DMS 273 (cell line): ENCODE measurements around the gene ADAMTSL2.

ENCODE experiments used
- DNase-seq: peaks from one replicate; lab custom pipeline; 2025; ENCODE audit not compliant: unreplicated experiment; lab: John Stamatoyannopoulos, UW

The ADAMTSL2 gene

DNA sequence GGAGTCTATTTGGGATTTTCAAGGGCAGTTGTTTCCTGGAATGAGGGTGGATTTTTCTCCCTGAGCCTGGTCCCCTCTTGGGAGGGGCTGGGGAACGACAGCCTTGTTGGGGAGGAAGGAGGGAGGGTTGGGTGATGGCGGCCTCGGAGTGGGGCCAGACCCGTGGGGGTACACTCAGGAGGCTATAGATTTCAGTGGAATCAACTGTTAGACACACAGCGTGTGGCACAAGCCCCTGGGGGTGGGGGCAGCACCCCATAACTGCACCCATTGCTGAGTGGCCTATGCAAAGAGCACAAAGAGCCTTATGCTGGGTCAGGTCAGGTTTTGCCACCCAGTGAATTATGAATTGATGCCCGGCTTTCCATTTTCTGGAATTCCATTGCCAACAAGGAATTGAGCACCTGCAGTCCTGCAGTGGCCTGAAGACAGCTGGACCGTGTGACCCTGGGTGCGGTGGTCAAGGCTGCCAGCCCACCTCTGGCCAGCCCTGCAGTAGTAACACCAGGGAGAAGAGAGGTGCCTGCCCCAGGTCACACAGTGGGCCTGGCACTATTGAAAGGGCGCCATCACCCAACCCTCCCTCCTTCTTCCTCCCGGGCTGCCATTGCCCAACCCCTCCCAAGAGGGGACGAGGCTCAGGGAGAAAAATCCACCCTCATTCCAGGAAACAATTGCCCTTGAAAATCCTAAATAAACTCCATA is 18.1 kb upstream of the ADAMTSL2 start:
- no peak for DNase-seq

DNA sequence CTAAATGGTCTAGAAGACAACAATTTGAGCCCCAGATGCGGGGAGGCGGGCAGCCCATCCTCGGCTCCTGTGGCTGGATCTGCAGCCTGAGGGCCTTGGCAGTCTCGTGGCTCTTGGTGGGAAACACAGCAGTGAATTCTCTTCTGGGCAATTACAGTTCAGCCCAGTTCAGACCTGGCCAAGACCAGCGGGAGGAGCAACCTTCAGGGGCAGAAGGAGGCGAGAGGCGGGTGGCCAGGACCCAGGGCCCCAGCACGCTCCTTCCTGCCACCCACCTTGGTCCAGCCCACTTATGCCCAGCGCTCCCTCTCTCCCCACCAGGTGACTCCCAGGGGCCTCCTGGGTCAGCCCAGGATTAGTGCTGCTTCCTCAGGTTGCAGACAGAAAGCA is 17.5 kb upstream of the ADAMTSL2 start:
- DNase-seq: no peak

DNA sequence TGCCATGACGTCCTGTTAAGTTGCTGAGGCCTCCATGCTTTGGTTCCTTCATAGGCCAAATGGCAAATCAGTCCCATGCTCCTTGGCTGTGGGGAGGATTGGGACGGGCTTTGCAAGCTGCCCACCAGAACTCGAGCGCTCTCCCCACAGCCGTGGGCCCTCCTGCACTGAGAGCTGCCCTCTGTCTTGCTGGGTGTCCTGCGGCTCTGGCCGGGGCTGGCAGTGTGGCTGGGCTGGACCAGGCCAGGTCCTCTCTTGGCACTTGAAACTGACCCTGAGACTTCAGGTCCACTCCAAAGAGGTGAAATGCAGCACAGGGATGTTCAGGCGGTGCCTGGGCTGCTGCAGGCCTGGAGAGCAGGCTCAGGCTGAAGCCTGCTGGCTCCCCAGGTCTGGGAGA is 16.8 kb upstream of the ADAMTSL2 start:
- no peak for DNase-seq

DNA sequence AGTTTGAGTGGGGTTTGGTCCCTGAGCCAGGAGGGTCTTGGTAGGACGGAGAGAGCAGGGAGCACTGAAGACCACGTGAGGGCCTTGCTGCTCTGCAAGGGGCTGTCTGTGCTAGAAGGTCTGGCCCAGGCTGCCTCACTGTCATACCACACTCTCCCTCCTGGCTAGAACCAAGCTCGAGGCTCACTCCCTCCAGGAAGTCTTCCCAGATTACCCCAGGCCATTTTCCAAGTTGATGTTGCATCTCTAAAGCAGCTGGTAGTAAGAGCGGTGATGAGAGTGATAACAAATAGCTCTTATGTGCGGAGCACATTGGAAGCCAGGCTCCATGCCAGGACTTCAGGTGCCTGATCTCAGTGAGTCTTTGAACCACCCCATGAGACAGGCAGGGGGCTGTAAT is 16.3 kb upstream of the ADAMTSL2 start:
- no peak for DNase-seq

DNA sequence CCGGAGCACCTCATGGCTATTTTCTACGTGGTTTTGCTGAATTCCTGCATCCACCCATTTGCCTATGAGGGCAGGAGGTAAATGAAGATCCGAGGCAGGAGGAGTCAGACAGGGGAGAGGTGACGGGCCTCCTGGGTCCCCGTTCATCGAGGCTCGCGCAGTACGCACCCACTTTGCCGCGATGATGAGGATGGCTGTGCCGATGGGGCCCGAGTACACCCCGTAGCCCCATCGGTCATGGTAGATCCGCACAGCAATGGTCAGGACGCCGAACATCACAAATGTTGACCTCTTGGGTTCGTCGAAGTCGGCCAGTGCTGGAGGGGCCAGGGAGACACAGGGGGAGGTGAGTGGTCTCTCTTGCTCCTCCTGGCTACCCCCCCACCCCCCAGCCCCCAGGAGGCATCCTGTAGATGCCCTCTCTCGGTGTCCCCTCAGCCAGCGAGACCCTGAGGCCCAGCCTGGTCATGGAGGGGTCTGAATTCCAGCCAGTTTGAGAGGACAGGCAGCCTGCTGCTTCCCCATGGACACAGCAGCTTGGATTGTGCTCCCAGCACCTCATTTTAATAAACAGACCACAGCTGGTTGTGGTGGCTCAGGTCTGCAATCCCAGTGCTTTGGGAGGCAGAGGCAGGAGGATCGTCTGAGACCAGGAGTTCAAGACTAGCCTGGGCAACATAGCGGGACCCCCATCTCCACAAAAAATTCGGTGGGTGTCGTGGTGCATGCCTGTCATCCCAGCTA is 15.6 kb upstream of the ADAMTSL2 start:
- no peak for DNase-seq

DNA sequence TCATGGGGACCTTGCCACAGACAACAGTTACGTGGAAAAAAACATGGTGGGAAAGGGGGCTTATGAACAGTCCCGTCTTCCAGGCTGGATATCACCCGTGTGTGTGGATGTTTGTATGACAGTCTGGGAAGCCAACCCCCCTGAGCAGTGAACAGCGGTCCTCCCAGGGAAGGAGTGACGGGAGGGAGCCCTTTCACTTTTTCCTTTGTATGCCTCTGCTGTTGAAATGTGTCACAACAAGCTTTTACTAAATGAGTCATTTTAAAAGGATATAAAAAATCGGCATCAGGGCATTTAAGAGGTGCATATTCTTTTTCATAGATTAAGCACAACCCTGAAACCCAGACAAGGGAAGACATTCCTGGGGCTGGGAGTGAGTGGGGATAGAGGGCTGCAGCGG is 14.8 kb upstream of the ADAMTSL2 start:
- no peak for DNase-seq

DNA sequence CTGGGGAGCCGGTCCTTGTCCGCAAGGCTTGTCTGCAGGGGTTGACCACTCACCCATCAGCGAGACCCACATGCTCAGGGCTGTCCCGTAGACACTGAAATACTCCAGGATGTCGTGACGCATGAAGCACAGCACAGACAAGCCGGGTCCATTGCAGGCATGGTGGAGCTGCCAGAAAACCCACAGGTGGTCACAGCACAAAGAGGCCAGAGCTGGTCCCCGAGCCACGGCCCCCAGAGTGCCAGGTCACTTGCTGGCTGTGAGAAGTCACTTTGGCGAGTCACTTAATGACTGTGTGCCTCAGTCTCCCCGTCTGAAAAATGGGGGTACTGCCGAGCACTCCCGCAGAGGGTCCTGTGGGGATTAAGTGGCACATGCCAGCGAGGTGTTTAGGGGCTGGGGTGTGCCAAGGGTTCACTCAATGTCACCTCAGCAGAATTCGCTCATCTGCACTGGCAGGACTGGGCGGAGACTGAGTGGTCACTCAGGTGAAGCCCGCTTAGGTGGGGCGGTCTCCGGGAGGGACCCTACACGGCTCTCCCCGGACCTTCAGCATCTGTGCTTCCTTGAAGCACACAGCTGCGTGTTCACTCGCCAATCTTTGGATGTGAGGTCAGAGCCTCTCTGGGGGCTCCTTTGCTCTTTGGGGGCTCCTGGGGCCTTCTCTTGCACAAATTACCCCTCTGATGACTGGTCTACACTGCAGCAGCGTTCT is 14.2 kb upstream of the ADAMTSL2 start:
- DNase-seq: no peak

DNA sequence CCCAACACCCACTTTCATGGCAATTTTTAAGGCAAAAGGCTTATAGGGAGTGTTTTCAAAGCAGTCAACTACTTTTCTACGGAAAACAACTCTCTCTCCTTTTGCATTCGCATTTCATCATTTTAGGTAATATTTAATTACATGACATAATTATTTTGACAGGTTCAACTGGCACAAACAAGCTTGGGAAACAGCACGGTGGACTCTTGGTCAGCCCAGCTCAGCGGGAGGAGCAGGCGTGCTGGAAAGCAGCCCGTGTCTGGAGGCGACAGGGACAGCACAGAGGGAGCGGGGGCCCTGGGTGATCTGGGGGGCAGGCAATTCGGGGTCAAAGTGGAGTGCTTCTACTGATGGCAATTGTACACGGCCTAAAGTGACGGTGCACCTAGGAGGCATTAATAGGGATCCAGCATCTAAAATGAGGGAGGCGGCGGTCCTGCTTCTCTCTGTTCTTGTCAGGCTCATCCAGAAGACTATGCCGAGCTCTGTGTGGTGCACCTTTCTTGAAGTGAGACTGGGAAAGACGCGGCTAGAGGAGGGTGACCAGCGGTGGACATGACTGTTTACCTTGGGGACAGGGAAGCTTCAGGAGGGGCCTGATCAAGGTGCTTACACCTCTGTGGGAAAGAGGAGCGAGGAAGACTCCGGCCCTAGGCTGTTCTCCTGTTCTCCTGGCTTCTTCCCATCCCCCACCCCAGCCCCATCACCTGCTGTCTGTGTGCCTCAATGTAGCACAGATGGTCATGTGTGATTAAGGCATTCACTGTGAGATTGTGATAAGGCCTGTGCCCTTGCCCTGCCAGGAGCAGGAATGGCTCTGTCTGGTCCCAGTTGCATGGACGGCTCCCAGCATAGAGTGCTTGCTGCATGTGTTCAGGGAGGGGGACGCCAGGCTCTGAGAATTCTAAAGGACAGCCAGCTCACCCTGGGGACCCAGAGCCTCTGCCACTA is 13.1 kb upstream of the ADAMTSL2 start:
- DNase-seq: peak; percentile 77

DNA sequence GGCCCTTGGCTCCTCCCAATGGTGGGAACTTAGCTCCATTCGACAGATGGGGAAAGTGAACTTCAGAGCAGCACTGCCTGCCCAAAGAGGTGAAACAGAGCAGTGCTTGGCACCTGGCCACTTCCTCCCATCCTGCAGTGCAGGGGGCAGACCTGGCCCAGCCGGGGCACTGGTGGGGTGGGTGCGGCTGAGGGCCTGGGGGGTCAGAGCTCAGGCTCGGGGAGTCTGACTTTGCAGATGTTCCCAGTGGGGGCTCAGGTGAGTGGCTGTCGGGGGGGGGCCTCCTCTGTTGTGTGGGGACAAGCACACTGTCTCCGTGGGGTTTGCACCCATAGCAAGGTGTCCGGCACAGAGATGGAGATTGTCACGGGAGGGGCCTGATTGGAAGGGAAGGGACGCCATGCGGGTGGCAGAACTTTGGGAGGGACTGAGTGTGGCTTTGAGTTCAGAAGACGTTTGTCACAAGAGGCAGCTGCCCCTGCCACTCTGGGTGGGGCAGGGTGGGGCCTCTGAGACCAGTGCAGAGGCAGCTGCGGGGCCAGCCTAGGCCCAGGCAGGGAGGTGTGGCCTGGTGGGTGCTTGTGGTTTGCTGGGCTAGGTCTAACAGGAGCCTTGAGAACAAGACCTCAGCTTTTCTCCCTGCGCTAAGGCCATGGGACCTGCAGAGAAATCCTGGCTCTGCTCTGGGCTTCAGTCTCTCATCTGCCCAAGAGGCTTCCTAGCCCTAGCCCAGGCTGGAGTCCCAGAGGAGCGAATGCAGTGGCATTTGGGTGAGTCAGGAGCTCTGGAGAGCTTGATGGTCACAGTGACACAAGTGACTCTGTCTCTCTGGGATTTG is 12.2 kb upstream of the ADAMTSL2 start:
- DNase-seq: peak; percentile 77

DNA sequence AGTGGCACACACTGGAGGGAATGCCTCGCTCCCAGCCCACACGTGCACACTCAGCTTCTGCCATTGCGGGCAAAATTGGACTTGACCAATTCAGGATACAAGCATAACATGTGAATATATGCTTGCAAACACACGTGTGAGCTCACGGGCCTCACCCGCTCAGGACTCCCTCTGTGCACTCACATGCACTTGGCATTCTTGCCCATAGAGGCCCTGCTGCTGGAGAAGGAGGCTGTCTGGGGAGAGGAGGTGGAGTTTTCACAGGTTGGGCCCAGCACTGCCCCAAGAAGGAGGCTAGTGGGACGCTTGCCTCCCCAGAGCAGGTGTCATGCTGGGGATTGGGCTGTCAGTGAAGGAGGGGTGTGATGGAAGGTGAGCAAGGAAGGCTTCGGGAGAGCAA is 11.4 kb upstream of the ADAMTSL2 start:
- no peak for DNase-seq

DNA sequence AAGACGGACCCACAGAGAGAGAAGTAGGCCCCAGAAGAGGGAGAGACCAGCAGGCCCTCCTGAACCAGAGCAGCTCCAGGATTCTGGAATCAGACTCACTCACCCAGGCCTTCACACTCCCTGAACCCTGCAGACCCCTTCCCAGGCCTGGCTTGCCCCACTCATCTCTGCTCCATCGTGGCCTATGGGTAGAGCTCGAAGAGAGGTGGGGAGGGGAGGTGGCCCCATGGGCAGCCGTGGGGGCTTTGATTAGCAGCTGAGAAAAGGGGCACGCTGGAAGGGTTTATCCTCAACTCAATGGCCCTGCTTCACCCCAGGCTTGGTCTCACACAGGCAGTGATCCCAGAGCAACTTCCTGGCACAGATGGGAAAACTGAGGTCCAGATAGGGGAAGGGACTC is 10.4 kb upstream of the ADAMTSL2 start:
- no peak for DNase-seq

DNA sequence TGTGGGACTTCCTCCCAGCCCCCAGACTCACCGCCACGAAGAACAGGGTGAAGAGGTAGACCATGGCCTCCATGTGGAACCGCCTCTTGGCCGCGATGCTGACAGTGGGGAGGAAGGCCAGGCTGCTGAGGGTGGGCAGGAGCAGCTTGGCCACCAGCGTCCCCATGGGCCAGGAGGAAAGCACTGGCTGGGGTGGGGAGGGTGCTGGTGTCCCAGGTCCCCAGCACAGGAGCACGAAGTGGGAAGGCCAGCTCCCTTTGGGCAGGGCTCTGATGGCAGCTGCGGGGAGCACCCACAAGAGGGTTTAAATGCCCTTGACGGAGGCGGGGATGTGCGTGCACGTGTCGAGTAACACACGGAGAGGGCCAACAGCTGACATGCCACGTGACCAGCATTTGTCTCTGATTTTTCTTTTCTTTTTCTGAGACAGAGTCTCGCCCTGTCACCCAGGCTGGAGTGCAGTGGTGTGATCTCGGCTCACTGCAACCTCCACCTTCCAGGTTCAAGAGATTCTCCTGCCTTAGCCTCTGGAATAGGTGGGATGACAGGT is 9.8 kb upstream of the ADAMTSL2 start, which contains the start of gene MYMK:
Gene MYMK, minus strand, starts transcription at position 281 of the 550 bp plus-strand sequence. Its CDS starts 115 bp downstream, at position 166.
- no peak for DNase-seq

DNA sequence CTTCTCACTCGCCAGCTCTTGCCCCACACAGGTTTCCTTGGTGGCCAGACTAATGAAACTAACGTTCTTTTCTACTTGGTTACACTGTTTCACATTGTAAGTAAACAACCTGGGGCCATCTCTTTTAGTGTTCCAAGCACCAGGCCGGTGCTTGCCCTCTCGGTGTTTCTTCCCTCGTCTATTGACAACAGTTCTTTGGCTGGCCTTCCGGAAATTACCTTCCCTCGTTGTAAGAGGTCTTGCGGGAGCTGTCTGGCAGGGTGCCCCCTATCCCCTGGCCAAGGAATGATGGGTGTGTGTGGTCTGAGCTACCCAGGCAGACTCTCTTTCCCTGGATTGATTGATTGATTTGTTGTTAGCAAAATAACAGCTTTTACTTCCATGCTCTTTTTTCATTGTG is 8.8 kb upstream of the ADAMTSL2 start:
- no peak for DNase-seq

DNA sequence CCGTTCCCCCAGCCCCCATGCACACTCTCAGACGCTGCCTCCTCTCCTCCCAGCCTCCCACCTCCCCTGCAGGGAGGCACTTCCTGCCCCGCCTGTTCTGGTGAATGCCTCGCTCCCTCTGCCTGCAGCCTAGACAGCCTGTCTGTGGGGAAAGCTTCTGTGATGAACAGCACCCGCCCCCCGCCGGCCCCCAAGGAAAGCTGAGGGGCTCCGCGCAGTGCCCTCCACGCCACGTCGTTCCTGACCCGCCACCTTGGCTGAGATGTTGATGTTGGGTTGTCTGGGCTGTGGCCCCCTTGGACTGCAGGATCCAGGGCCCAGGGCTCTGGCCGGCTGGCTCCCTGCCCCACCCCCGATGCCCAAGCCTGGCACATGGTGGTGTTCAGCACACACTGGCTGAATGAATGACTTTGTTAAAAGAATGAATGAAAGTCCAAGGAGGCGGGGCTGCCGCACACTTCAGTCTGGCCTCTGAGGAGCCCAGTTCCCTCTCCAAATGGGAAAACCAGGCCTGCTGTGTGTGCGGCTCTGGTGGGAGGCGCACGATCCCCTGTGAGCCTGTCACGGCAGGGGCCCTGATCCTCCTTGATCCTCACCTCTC is 7.7 kb upstream of the ADAMTSL2 start:
- no peak for DNase-seq

DNA sequence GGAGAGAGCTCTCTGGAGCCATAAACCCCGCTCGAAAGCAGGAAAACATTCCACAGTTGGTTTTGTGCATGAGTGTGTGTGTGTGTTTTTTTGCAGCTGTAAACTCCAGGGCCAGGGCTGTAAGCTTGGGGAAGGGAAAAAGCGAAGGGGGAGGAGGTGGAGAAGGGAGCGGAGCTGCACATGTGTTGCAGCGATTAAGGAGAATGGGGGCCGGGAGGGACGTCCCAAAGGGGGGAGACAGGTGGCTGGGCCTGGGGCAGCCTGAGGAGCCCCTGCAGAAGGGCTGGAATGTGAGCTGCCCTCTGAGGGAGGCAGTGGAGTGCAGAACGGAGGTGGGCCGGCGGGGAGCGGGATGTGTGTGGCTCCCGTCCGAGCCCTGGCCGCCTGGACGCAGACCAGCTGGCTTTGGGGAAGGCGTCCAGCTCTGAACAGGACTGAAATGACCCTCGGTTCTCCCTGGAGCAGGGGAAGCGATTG is 7.0 kb upstream of the ADAMTSL2 start:
- DNase-seq: no peak

DNA sequence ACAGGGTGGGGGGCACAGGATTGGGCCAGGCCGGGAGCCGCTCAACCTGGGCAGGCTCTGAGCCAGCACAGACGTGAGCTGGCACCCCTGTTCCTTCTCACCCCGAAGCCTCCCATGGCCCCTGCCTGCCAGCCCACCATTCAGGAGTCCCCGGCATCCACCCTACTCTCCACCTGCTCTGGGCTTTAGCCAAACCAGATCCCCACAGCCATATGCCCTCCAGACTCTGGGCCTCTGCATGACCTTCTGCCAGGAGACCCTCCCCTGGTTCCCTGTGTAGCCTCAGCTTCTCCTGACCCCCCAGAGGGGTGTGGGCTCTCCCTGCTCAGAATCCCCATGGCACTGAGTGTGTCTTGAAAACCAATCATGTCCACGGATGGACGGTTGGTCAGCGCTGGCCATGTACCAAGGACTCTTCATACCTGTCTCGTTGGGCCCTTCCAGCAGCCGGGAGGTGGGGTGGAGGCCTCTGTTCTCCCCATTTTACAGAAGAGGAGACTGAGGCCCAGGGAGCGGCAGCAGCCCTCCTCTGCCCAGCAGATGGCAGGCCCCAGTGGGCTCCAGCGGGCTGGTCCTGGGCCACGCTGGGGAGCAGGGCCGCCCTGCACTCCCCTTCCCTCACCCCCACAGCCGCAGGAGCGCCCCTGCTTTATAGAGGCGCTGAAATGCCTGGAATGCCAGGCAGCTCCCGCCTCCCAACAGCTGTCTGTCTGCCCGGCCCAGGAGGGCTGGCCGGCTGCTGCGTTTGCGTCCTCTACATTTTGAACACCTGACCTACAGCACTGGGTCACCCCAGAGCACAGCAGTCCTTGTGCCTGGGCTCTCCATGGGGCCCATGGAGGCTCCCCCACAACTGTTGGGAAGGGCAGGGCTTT is 6.3 kb upstream of the ADAMTSL2 start:
- DNase-seq: peak; percentile 30

DNA sequence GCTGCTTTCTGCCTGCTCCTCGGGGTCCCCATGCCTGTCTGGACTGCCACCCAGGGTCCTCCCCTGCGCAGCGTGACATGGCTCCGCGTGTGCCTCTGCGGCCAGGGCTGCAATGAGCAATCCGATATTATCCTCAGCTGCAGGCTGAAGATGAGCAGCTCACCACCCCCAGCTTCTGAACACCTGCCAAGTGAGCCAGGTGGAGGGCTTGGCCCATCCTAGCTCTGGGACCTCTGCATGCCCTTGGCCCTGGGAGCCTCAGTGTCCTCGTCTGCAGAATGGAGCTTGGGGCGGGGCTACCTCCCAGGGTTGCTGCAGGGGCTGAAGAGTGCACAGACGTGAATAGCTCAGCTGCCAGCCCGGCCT is 5.6 kb upstream of the ADAMTSL2 start:
- peak; percentile 27 for DNase-seq

DNA sequence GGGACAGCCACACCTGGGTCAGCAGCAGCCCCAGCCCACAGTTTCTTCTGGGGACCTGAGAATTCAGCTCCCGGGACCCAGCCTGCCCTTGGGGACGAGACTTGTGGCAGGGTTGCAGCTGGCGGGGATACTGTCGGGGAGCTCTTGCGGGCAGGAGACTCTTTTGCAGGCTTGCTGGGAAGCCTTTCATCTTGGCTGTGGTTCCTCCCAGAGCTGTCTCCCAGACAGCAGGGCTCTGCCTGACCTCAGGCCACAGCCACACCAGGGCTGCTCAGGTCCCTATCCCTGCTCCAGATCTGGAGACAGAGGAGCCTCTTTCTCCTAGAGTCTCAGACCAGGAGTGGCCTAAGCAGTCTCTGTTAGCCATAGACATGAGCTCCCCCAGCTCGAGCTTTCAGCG is 5.0 kb upstream of the ADAMTSL2 start:
- DNase-seq: no peak
